Esophagus (tissue), 2 donors: ENCODE measurements around the gene CDC27. TPM values are rescaled to one million over a fixed set of nuclear protein-coding genes. Genes with fewer than 3 reads are reported as not detected.
"Not testable (repeated sequence)": the region's sequence is repeated elsewhere in the genome, so short reads cannot be mapped to it uniquely, and the experiment has no call there.

ENCODE experiments used
- H3K27ac ChIP-seq, 2 donors: one replicate each; pipeline ENCODE4 v1.5.1; 2013; ENCODE audit warnings: low read depth in 2 of 2, mild to moderate bottlenecking in 2 of 2, inconsistent platforms in 1 of 2, low read length in 1 of 2, moderate library complexity in 1 of 2
- H3K27me3 ChIP-seq, 2 donors: one replicate each; pipeline ENCODE4 v1.6.1; 2013; ENCODE audit warnings: low read length in 2 of 2, control low read depth in 1 of 2, mild to moderate bottlenecking in 1 of 2; ENCODE audit not compliant: insufficient read depth in 2 of 2, control insufficient read depth in 1 of 2
- H3K36me3 ChIP-seq, 2 donors: one replicate each; pipeline ENCODE4 v1.6.1; 2013; ENCODE audit warnings: low read length in 1 of 2; ENCODE audit not compliant: control insufficient read depth in 2 of 2, insufficient read depth in 2 of 2
- H3K4me1 ChIP-seq, 2 donors: one replicate each; pipeline ENCODE4 v1.6.1; 2013; ENCODE audit warnings: low read length in 1 of 2; ENCODE audit not compliant: control insufficient read depth in 2 of 2, insufficient read depth in 2 of 2
- H3K4me3 ChIP-seq, 2 donors: one replicate each; pipeline ENCODE4 v1.5.1; 2013; ENCODE audit warnings: low read length in 2 of 2, mild to moderate bottlenecking in 2 of 2, low read depth in 1 of 2, moderate library complexity in 1 of 2
- H3K9me3 ChIP-seq, 2 donors: one replicate each; pipeline ENCODE4 v1.6.1; 2013; ENCODE audit warnings: mild to moderate bottlenecking in 2 of 2, low read depth in 1 of 2, low read length in 1 of 2, moderate library complexity in 1 of 2; ENCODE audit not compliant: control insufficient read depth in 2 of 2, insufficient read depth in 1 of 2
- WGBS, 2 donors: extraction: QIAGEN DNeasy Blood & Tissue Kit; methylation state at CpG; one replicate each; pipeline ENCODE4 v1.1.7; 2013; 5-methylcytosine and 5-hydroxymethylcytosine counted together
- polyA plus RNA-seq, 2 donors: library from polyadenylated mRNA; stranded (reverse); fragments of 200-250 nt; gene quantifications; one replicate each; pipeline ENCODE4 v1.2.3, GENCODE V29; 2013
- donor health status: healthy with polysubstance abuse.
- donor health status: Bipolar disorder and iron deficiency.

CDC27 gene
- polyA plus RNA-seq, 2 donors, result 9.0 to 16.7 TPM

DNA sequence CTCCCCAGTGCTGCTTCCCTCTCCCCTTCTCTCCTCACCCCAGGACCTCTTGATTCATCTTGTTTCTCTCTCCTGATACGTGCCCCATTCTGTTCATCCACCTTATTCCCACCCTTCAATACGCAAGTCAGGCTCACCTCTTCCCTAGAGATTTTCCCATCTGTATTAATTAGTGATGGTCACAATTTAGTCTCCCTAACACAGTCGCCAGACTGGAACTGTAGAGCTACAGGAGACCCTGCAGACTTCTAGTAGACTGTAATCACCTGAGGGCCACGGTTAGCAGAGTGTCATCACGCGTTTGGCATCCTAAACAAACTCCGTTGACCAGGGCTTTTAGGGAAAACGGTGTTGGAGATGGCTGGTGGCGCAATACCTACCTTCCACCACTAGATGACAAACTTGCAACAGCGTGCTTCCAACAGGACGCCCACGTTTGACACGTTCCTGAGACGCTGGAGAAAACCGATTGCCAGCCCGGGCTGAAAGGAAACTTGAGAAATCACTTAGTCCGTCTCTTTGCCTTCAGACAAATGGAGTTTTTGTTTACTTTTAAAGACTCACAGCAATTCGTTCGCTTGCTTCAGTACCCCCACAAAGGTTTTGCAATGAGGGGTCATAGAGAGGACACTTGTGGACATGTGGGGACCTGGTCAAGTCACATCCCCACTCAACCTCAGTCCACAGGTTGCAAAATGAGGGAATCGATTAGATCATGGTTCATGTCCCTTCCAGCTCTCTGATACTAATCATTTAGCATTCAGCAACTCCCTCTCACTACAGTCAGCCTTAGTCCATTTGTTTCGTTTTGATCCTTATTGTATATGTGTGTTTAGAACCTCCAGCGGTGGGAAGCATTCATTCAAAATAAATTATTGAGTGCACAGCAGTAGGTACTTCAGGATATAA lies 40.7 kb upstream of the CDC27 start:
- no peaks in the 10 kb centered on the region for H3K36me3 ChIP-seq
- WGBS, 2 donors, result 9 to 11% methylated on average over 22 of the region's 22 CpGs
- H3K9me3 ChIP-seq, result no peaks in the 10 kb centered on the region
- peak overlapping the region in 1 of 2 donors; percentile 32 for H3K4me3 ChIP-seq
- H3K27ac ChIP-seq, result peak overlapping the region; percentile 7 to 43
- H3K4me1 ChIP-seq, result no peaks in the 10 kb centered on the region
- H3K27me3 ChIP-seq, result no peaks in the 10 kb centered on the region

DNA sequence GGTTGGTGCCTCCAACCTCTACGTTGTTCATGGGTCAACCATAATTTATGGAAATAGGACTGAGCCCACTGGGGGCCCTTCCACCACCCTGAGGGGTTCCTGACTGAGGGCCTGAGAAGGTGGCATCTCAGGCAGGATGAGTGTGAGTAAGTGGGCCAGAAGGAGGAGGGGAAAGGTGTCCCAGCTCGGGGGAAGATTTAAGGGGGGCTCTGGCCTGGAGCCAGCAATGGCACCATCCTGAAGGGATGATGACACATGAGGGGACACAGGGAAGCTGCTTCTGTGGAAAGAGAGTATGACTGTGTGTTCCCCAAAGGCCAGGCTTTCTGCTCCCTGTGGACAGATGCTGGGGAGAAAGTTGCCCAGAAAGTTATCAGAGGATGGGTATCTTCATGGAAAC lies 38.8 kb upstream of the CDC27 start:
- Histone ChIP-seq H3K36me3 (no peaks in the 10 kb centered on the region), H3K27ac (no peak overlapping the region), H3K4me1 (no peaks in the 10 kb centered on the region), H3K4me3 (no peak overlapping the region), H3K9me3 (no peaks in the 10 kb centered on the region), H3K27me3 (no peaks in the 10 kb centered on the region)
- whole genome bisulfite sequencing, 2 donors, result 76 to 90% methylated on average over 2 of the region's 2 CpGs

DNA sequence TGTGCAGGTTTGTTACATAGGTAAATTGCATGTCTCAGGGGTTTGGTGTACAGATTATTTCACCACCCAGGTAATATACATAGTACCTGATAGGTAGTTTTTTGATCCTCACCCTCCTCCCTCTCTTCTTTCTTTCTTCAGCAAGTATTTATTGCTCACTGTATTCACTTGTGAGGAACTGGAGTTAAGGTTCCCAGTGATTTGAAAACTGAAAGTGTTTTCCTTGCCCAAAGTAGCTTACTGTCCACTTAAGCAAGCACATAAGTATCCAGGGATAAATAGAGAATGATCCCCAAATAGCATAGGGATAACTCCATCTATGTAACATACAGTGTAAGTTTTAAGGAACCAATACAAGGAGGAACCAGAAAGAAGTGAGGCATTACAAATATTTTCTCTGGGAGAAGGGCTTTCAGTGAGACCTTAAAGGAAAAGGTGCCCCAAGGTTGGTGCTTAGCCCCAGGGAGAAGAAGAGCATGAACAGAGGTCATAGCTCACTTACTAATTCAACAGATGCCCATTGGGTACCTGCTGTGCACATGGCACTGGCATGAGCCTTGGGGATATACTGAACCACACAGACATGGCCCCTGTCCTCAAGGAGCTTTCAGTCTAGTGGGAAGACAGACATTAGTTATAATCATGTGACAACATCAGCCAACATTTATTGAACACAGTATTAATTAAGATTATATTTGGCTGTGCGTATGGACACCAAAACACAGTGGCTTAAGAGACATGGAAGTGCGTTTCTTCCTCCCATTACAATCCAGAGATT lies 37.0 kb upstream of the CDC27 start:
- WGBS, 2 donors, result 91 to 96% methylated on average over 2 of the region's 2 CpGs
- H3K27ac ChIP-seq, result peak overlapping the region; percentile 23 to 69

DNA sequence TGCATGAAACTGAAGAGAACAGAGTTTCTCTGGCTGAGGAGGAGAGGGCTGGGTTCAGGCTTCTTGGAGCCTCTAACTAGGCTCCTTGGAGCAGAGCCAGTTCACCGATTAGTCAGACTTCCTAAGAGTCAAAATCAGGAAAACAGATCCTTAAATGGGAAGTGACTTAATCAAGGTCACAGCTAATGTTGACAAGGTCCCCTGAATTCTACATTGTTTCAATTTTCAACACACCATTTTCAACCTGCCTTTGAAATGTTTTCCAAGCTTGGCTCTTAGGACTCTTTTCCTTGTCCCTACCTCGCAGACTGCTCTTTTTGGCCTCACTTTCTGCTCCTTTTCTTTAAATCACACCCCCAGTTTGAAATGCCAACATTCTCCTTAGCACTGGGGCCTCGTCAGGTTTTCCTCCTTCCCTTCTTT lies 36.4 kb upstream of the CDC27 start:
- no peaks in the 10 kb centered on the region for H3K27me3 ChIP-seq
- peak overlapping the region; percentile 62 to 69 for H3K27ac ChIP-seq
- H3K4me3 ChIP-seq, result no peak overlapping the region
- 22 to 30% methylated on average over 3 of the region's 3 CpGs for WGBS, 2 donors
- H3K36me3 ChIP-seq, result no peaks in the 10 kb centered on the region
- no peaks in the 10 kb centered on the region for H3K4me1 ChIP-seq
- H3K9me3 ChIP-seq, result no peaks in the 10 kb centered on the region

More for the DNA sequence above, 37.0 kb upstream of the CDC27 start:
- Histone ChIP-seq H3K4me1 (no peaks in the 10 kb centered on the region), H3K9me3 (no peaks in the 10 kb centered on the region), H3K4me3 (no peak overlapping the region), H3K36me3 (no peaks in the 10 kb centered on the region), H3K27me3 (no peaks in the 10 kb centered on the region)

DNA sequence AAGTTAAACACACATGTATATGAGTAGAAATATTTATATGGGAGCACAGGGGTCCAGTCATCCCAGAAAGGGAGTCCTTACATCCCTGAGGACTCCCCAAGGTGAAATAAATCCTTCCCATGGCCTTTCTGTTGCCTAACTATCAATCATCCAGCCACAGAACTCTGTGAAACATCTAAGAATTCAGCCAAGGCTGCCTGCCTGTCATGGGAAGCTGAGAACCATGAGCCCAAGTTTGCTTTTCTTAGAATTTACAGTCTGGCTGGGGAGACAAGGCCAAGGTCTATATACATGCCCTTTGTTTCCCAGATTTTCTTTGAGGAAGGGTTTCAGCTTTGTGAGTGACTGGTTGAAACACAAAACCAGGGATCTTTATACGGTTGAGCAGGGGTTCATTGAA lies 35.9 kb upstream of the CDC27 start:
- peak overlapping the region; percentile 61 to 62 for H3K27ac ChIP-seq
- H3K4me3 ChIP-seq, result no peak overlapping the region
- 36 to 39% methylated on average over 1 of the region's 1 CpG for WGBS, 2 donors
- no peaks in the 10 kb centered on the region for H3K9me3 ChIP-seq
- H3K27me3 ChIP-seq, result no peaks in the 10 kb centered on the region
- no peaks in the 10 kb centered on the region for H3K4me1 ChIP-seq
- no peaks in the 10 kb centered on the region for H3K36me3 ChIP-seq

DNA sequence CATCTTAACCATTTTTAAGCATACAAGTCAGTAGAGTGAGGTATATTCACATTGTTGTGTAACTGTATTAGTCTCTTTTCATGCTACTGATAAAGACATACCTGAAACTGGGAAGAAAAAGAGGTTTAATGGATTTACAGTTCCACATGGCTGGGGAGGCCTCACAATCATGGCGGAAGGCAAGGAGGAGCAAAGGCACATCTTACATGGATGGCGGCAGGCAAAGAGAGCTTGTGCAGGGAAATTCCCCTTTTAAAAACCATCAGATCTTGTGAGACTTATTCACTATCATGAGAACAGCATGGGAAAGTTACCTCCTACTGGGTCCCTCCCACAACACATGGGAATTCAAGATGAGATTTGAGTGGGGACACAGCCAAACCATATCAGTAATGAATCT lies 35.0 kb upstream of the CDC27 start:
- not testable (repeated sequence) for H3K36me3 ChIP-seq, H3K9me3 ChIP-seq, H3K4me3 ChIP-seq, H3K4me1 ChIP-seq, H3K27ac ChIP-seq, H3K27me3 ChIP-seq
- 95 to 96% methylated on average over 2 of the region's 2 CpGs for WGBS, 2 donors

DNA sequence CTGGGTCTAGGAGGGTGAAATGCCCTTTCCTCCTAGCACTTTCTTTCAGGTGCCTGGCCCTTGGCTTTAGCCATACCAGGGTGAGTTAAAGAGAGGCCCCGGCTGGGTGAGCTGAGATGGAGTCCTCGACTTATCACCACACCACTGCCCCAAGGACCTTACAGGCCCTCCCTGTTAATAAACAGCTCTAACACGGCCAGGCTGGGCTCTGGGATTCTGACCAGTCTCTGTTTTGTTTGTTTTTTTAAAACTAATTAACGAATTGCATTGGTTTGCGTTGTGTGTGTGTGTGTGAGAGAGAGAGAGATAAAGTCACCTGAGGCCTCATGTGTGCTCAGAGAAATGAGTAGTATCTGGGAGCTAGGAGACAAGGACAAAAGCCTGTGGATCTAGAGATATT lies 34.4 kb upstream of the CDC27 start:
- Histone ChIP-seq H3K4me1 (no peaks in the 10 kb centered on the region), H3K9me3 (no peaks in the 10 kb centered on the region), H3K27me3 (no peaks in the 10 kb centered on the region), H3K36me3 (no peaks in the 10 kb centered on the region), H3K27ac (no peak overlapping the region), H3K4me3 (no peak overlapping the region)
- WGBS, 2 donors, result 78 to 89% methylated on average over 5 of the region's 5 CpGs

DNA sequence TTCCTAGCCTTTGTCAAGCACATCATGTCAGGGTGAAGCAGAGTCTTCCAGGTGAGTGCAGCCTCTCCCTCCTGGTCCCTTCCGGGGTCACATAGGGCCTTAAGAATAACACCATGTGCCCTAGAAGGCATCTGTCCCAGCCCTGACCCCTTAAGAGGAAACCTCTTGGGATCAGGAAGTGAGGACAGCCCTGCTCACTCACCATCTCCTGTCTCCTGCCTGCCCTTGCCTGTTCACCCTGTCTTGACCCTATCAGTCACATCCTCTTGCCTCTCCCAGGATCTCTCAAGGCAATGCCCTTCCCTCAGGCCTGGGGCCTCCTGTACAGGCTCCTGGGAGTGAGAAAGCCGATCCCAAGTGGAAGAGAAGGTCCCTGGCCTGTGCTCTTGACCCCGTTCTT lies 33.9 kb upstream of the CDC27 start:
- no peak overlapping the region for H3K27ac ChIP-seq
- no peaks in the 10 kb centered on the region for H3K4me1 ChIP-seq
- no peaks in the 10 kb centered on the region for H3K9me3 ChIP-seq
- 84 to 86% methylated on average over 3 of the region's 3 CpGs for WGBS, 2 donors
- no peak overlapping the region for H3K4me3 ChIP-seq
- H3K36me3 ChIP-seq, result no peaks in the 10 kb centered on the region
- H3K27me3 ChIP-seq, result no peaks in the 10 kb centered on the region

DNA sequence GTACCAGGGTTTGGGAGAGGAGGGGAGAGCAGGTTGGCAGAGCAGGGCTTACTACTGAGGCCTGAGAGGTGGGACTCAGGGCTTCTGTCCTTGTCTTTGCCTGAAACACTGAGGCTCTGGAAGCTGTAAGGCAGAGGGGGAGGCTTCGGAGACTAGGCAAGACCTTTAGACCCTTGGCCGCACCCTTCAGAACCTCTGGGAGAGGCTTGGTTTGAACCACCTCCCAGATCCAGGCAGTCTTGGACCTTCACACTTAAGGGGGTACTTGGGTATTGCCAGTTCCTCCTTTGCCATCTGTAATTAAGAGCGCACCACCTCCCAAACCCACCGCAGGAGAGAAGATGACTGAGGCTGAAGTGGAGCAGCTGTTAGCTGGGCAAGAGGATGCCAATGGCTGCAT lies 33.0 kb upstream of the CDC27 start:
- H3K36me3 ChIP-seq, result no peaks in the 10 kb centered on the region
- no peaks in the 10 kb centered on the region for H3K4me1 ChIP-seq
- H3K4me3 ChIP-seq, result no peak overlapping the region
- no peaks in the 10 kb centered on the region for H3K27me3 ChIP-seq
- H3K27ac ChIP-seq, result no peak overlapping the region
- WGBS, 2 donors, result 93 to 99% methylated on average over 4 of the region's 4 CpGs
- H3K9me3 ChIP-seq, result no peaks in the 10 kb centered on the region
